AG10803 (cell line): ENCODE measurements around the gene TAS1R2.
"Not testable (repeated sequence)": the region's sequence is repeated elsewhere in the genome, so short reads cannot be mapped to it uniquely, and the experiment has no call there.

Experiments used
- DNase-seq: peaks from one replicate; pipeline ENCODE4 v3.0.0; 2010; ENCODE audit warnings: low read depth
- H3K4me3 ChIP-seq: 2 replicates; pipeline ENCODE4 v1.5.1; 2011; ENCODE audit warnings: mild to moderate bottlenecking, low read length, control low read depth
- CTCF ChIP-seq: conservative IDR thresholded peaks from 2 replicates; pipeline ENCODE4 v1.5.1; 2011; ENCODE audit warnings: mild to moderate bottlenecking, low read length, control low read depth, inconsistent platforms

TAS1R2 gene

GRCh38 chr1:18901147-18901951 lies 41.9 kb upstream of the TAS1R2 start:
- no peak for DNase-seq
- peak overlapping the region; percentile 86 for H3K4me3 ChIP-seq
- no peak for TF ChIP-seq CTCF

DNA sequence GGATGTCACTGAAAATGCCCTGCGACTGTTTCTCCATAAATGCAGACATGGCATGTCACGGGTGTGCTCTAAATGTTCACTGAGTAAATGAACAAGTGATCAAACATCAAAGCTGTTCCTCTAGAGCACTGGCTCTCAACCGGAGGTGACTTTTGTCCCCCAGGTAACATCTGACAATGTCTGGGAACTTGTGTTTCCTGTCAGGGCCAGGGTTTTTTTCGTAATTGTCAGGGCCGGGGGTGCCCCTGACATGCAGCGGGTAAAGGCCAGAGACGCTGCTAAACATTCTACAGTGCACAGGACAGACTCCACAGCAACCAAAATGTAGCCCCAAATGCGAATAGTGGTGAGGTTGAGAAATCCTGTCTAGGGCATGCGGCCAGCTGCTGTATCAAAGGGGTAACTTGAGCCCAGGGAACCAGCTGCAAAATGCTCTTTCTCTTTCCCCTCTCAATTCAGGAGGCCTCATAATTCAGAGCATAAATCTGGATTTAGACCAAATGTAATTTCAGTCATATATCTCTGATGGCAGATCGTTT lies 40.9 kb upstream of the TAS1R2 start:
- no peak for TF ChIP-seq CTCF
- DNase-seq, result no peak

DNA sequence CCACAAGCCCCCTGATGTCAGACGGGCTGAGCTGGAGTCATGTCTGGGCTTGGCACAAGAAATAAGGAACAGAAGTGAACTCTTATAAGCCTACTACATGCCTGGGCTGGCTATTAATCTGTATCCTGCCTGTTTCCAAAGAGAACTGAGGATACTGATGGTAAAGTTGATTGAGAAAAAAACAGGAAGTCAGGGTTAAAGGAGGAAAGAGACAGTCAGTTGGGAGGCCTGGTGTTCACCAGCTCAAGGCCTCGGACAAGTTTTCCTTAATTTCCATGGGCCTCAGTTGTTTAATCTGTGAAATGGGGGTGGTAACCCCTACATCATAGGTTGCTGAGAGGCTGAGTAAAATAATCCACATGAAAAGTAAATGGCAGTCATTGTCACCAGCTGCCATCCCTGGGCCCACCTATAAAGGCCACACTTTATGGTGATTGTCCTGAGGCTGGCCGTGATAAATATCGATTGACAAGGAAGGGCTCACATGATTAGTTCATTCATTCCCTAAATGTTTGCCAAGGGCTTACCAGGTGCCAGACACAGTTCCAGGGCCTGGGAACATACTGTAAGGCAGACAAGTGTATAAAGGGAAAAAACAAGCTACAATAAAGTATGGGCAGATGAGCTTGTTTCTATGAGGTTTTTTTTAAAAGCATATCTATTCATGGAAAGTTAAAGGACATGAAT lies 40.0 kb upstream of the TAS1R2 start:
- no peak for TF ChIP-seq CTCF
- DNase-seq, result no peak
- H3K4me3 ChIP-seq, result no peak overlapping the region

More for the DNA sequence above, 40.9 kb upstream of the TAS1R2 start:
- no peak overlapping the region for H3K4me3 ChIP-seq

GRCh38 chr1:18898567-18898966 lies 39.1 kb upstream of the TAS1R2 start:
- no peak overlapping the region for H3K4me3 ChIP-seq
- no peak for DNase-seq
- TF ChIP-seq CTCF, result no peak

DNA sequence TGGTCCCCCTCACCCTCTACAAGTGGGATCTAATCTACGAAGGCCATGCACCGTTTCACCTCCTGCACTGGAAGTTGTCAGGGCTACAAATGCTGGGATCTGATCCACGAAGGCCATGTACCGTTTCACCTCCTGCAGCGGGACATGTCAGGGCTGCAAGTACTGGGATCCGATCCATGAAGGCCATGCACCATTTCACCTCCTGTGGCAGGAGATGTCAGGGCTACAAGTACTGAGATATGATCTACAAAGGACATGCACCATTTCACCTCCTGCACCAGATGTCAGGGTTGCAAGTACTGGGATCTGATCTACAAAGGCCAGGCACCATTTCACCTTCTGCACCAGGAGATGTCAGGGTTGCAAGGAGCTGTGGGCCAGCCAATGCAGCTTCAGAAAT lies 35.9 kb upstream of the TAS1R2 start:
- no peak overlapping the region for H3K4me3 ChIP-seq
- no peak for DNase-seq
- TF ChIP-seq CTCF, result no peak

GRCh38 chr1:18893120-18893519 lies 33.7 kb upstream of the TAS1R2 start:
- peak; percentile 33 for DNase-seq
- TF ChIP-seq CTCF, result no peak
- H3K4me3 ChIP-seq, result no peak overlapping the region

DNA sequence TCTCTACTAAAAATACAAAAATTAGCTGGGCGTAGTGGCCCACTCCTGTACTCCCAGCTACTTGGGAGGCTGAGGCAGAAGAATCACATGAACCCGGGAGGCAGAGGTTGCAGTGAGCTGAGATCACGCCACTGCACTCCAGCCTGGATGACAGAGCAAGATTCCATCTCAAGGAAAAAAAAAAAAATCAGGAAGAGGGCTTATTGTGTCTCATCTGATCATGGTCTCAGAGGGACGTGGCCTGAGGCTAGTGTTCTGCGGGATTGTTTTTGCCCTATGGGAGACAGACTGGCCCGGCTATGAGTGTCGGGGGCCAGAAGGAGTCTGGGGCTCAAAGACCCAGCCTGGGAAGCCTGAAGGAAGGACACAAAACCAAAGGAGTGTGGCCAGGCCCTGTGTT lies 32.4 kb upstream of the TAS1R2 start:
- not testable (repeated sequence) for DNase-seq, H3K4me3 ChIP-seq
